Astrocyte of the spinal cord (primary cell): ENCODE data around the gene TENT4A.

ENCODE experiments used
- DNase-seq: peaks from one replicate; pipeline ENCODE4 v3.0.0; 2011; ENCODE audit warnings: low read depth, low spot score
- H3K4me3 ChIP-seq: 2 replicates; pipeline ENCODE4 v1.5.1; 2011; ENCODE audit warnings: low read depth, mild to moderate bottlenecking, low read length, moderate library complexity
- in situ Hi-C: cut with HindIII; loops from 2 replicates; pipeline ENCODE4 v1.10.0; 2017; ENCODE audit warnings: low sequenced_read_pairs
- TF ChIP-seq, protein P1 (sequence below): IDR thresholded peaks from 2 replicates; pipeline ENCODE4 v1.5.1; 2012; ENCODE audit warnings: low read depth, mild to moderate bottlenecking, low read length, inconsistent platforms

The TENT4A gene

DNA sequence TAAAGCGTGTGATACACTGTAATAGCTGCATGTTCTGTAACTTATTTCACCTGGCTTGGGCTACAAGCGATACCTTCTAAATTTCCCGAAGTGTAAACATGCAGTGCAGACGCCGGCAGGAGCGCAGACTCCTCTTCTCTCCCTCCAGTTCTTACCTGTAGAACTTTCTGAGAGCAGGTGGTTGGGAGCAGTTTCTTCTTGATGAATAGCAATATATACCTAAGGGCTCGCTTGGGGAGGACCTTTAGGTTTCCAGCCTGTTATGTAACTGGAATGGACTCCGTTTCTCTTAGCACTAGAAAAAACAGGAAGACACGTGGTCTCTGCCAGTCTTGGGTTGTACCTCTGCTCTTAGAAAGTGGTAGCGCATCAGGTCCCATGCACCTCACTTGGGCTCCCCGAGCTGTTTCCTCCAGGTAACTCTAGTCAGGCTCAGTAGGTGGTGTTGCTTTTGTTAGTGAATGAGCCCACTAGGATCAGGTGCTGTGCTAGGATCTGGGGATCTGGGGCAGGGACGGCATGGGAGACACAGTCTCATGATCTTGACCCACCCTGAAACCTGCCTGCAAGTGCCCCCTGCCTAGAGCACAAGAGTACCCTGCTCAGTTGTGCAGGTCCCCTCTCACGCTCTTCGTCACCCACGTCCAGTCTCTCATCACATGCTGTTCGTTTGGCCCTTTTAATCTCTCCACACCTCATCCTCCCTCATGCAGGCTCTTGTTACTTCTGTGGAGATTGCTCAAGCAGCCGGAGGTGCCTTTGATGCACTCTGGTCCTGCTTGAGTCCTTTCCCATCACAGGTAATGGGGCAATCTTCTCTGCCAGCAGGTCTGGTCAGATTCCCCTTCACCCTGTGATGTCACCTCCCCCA is 2.8 kb downstream of the TENT4A start:
- TF ChIP-seq, protein P1, sequence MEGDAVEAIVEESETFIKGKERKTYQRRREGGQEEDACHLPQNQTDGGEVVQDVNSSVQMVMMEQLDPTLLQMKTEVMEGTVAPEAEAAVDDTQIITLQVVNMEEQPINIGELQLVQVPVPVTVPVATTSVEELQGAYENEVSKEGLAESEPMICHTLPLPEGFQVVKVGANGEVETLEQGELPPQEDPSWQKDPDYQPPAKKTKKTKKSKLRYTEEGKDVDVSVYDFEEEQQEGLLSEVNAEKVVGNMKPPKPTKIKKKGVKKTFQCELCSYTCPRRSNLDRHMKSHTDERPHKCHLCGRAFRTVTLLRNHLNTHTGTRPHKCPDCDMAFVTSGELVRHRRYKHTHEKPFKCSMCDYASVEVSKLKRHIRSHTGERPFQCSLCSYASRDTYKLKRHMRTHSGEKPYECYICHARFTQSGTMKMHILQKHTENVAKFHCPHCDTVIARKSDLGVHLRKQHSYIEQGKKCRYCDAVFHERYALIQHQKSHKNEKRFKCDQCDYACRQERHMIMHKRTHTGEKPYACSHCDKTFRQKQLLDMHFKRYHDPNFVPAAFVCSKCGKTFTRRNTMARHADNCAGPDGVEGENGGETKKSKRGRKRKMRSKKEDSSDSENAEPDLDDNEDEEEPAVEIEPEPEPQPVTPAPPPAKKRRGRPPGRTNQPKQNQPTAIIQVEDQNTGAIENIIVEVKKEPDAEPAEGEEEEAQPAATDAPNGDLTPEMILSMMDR: no peak
- in situ Hi-C loops: no loop called here
- no peak for DNase-seq
- peak overlapping the region; percentile 69 for H3K4me3 ChIP-seq

DNA sequence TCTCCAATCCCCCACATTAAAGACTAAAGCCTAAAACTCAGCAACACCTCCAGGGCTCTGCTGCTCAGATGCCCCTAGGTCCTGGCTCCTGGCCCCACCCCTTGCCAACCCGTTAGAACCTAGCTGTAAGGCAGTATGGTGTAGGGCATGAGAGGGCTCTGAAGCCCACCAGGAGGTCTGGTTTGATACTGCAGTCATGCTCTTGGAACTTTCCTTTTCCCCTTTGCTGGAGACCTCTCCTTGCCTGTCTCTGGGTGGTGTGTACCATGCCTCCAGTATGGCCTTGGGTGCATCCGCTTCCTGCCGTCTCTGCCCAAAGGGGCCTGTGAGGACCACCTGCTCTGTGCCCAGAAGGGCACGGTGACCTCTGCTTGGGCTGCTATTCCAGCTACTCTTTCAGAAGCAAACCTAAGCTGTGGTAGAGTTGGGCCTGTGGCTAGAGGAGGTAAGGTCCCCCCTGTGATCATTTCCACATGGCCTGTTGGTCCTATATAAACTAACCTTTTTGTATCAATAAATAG is 3.5 kb downstream of the TENT4A start:
- TF ChIP-seq, protein P1: no peak
- in situ Hi-C loops: no loop called here
- DNase-seq: no peak
- H3K4me3 ChIP-seq: no peak overlapping the region

DNA sequence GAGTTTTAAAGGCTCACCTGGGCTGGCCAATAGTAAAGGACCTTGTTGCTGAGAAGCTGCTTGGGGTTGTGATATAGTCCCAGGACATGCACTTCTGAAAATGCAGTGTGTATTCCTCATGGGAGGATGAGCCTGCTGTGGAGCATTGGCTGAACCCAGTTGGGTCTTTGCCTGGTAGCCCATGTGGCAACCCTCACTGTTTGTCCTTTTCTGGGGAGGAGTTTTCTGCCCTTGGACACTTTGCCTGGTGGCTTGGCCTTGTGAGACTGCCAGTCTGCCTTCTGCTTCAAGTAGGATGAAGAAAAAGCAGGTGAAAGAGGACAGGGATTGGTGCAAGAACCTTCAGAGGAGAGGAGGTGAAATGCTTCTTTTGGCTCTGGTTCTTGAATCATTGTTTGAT is 4.0 kb downstream of the TENT4A start:
- DNase-seq: no peak
- TF ChIP-seq, protein P1: no peak
- H3K4me3 ChIP-seq: no peak overlapping the region
- in situ Hi-C loops: no loop called here

DNA sequence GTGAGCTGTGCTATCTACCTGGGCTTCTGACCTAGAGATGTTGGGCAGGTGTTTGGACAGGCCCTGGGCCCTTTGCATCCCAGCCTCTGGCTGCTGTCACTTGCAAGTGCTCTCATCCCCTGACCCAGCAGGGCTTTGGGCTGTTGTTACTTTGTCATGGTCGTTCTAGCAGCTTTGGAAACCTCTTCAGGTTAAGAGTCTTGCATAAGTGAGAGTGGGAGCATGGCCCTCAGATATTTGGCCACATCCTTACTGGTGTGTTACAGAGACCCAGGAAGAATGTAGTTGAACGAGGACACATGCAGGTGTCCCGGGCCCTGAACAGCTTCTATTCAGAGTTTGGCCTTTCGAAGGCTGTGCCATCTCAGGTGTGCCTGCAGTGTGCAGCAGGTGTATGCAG is 4.5 kb downstream of the TENT4A start:
- no peak for DNase-seq
- H3K4me3 ChIP-seq: no peak overlapping the region
- TF ChIP-seq, protein P1: no peak
- in situ Hi-C loops: no loop called here

DNA sequence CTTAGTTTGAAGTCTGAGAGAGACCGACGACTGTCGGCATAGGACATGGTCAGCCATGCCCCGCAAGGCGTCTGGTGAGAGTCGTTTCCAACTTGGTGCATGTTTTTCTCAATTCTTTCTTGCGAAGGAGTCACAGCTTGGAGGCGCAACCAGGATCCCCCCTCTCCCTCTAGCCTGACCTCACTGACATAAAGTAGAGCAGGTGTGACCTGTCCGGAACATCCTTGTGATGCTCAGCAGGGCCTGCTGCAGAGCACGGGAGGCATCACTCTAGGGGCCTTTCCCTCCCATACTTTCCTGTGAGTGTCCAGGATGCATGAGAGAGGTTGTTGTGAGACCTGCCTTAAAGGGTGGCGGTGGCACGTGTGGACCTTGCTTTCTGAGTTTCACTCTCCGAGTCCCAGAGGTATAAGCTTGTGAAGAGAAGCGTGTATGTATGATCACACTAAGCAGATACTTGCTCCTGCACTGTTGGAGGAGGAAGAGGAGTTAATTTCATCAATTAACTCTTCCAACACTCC is 5.0 kb downstream of the TENT4A start:
- TF ChIP-seq, protein P1: no peak
- in situ Hi-C loops: no loop called here
- H3K4me3 ChIP-seq: no peak overlapping the region

DNA sequence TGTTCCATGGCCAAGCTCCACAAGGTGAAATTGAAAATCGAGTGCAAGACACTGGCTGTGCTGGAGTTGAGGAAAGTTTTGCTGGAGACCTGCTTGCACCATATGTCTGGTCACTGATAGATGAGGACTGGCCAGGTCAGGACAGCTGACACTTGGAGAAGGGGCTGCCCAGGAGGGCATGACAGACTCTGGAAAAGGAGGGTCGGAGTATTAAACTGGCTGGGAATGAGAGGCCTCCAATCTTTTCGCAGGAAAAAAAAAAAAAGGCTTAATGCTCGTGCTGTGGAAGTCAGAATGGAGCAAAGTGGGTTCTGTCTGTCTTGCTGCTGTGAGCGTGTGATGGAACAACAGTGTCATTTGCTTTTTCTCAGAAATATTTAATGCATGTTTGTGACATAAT is 5.5 kb downstream of the TENT4A start:
- H3K4me3 ChIP-seq: no peak overlapping the region
- in situ Hi-C loops: no loop called here
- no peak for DNase-seq
- TF ChIP-seq, protein P1: no peak

More for the DNA sequence above, 5.0 kb downstream of the TENT4A start:
- no peak for DNase-seq
